Neural cell (in vitro differentiated cells): Measurements from ENCODE around the gene STK32B. TPM values are rescaled to one million over a fixed set of nuclear protein-coding genes. Genes with fewer than 3 reads are reported as not detected.

Experiments
- H2AFZ ChIP-seq: fragments of 200-600, 300-800 bp; sonication (generic), shearing (Covaris generic); 2 replicates; pipeline ENCODE4 v1.6.0; 2014; ENCODE audit warnings: low read depth, mild to moderate bottlenecking, antibody characterized with exemption, low read length, moderate library complexity
- H3F3A ChIP-seq: fragments of 200-600 bp; shearing (Covaris generic); 2 replicates; pipeline ENCODE4 v1.6.1; 2016; ENCODE audit warnings: mild to moderate bottlenecking, moderate library complexity, mixed read lengths, antibody characterized with exemption, low read length; ENCODE audit not compliant: insufficient read depth, poor library complexity, severe bottlenecking
- H3K27ac ChIP-seq: fragments of 200-600, 300-800 bp; sonication (generic), shearing (Covaris generic); 2 replicates; pipeline ENCODE4 v1.5.1; 2014; ENCODE audit warnings: mild to moderate bottlenecking, low read length, moderate library complexity
- H3K27me3 ChIP-seq: fragments of 300-800, 200-600 bp; sonication (generic), shearing (Covaris generic); 2 replicates; pipeline ENCODE4 v1.6.0; 2014; ENCODE audit warnings: mild to moderate bottlenecking, low read depth, low read length, moderate library complexity; ENCODE audit not compliant: insufficient read depth
- H3K36me3 ChIP-seq: fragments of 300-800, 200-600 bp; sonication (generic), shearing (Covaris generic); 2 replicates; pipeline ENCODE4 v1.5.1; 2014; ENCODE audit warnings: mild to moderate bottlenecking, antibody characterized with exemption, low read length, moderate library complexity; ENCODE audit not compliant: insufficient read depth
- H3K4me2 ChIP-seq: fragments of 300-800, 200-600 bp; sonication (generic), shearing (Covaris generic); 2 replicates; pipeline ENCODE4 v1.6.0; 2014; ENCODE audit warnings: mild to moderate bottlenecking, low read length
- H3K4me3 ChIP-seq: fragments of 300-800, 200-600 bp; sonication (generic), shearing (Covaris generic); 2 replicates; pipeline ENCODE4 v1.5.1; 2014; ENCODE audit warnings: mild to moderate bottlenecking, low read length, moderate library complexity
- H3K79me2 ChIP-seq: fragments of 200-600 bp; shearing (Covaris generic); replicated peaks from 2 replicates; pipeline ENCODE4 v1.6.0; 2014; ENCODE audit warnings: mild to moderate bottlenecking, low read length, moderate library complexity; ENCODE audit not compliant: insufficient read depth
- H3K9ac ChIP-seq: fragments of 300-800, 200-600 bp; sonication (generic), shearing (Covaris generic); 2 replicates; pipeline ENCODE4 v1.6.1; 2016; ENCODE audit warnings: mild to moderate bottlenecking, low read length, mixed read lengths
- H3K9me2 ChIP-seq: fragments of 200-600 bp; shearing (Covaris generic); 2 replicates; pipeline ENCODE4 v1.6.1; 2016; ENCODE audit warnings: mild to moderate bottlenecking, low read length, mixed read lengths; ENCODE audit not compliant: insufficient read depth
- H3K9me3 ChIP-seq: fragments of 200-600, 300-800 bp; sonication (generic), shearing (Covaris generic); 2 replicates; pipeline ENCODE4 v1.6.1; 2016; ENCODE audit warnings: mild to moderate bottlenecking, mixed run types, low read length, moderate library complexity, mixed read lengths
- H4K20me1 ChIP-seq: fragments of 200-600 bp; shearing (Covaris generic); 2 replicates; pipeline ENCODE4 v1.6.1; 2016; ENCODE audit warnings: mild to moderate bottlenecking, mixed run types; ENCODE audit not compliant: insufficient read depth
- EP300 ChIP-seq: fragments of 450-650 bp; conservative IDR thresholded peaks from 2 replicates; pipeline ENCODE4 v1.6.1; 2014; ENCODE audit warnings: antibody characterized with exemption, mild to moderate bottlenecking, moderate library complexity; ENCODE audit not compliant: poor library complexity, severe bottlenecking
- EZH2 ChIP-seq: fragments of 200-600, 300-800 bp; shearing (Covaris generic), sonication (generic); IDR thresholded peaks from 2 replicates; pipeline ENCODE4 v1.6.1; 2014; ENCODE audit warnings: antibody characterized with exemption, low read length, borderline replicate concordance, mild to moderate bottlenecking; ENCODE audit not compliant: insufficient read depth, poor library complexity, severe bottlenecking
- MXI1 ChIP-seq: fragments of 450-650 bp; conservative IDR thresholded peaks from 2 replicates; pipeline ENCODE4 v1.6.1; 2014; ENCODE audit warnings: antibody characterized with exemption, mild to moderate bottlenecking; ENCODE audit not compliant: poor library complexity, severe bottlenecking
- POLR2AphosphoS5 ChIP-seq: IDR thresholded peaks from 2 replicates; pipeline ENCODE4 v1.6.1; 2012
- RAD21 ChIP-seq: fragments of 450-650 bp; conservative IDR thresholded peaks from 2 replicates; pipeline ENCODE4 v1.6.1; 2014; ENCODE audit warnings: antibody characterized with exemption, mild to moderate bottlenecking, moderate library complexity
- SMC3 ChIP-seq: fragments of 450-650 bp; conservative IDR thresholded peaks from 2 replicates; pipeline ENCODE4 v1.6.1; 2014; ENCODE audit warnings: antibody characterized with exemption, mild to moderate bottlenecking, moderate library complexity; ENCODE audit not compliant: poor library complexity
- TAF1 ChIP-seq: IDR thresholded peaks from 2 replicates; pipeline ENCODE4 v1.6.1; 2012; ENCODE audit warnings: low read depth
- polyA plus RNA-seq: library from polyadenylated mRNA; depleted of rRNA; stranded (reverse); fragments of >200 nt; gene quantifications from 2 replicates; pipeline ENCODE4 v1.2.3, GENCODE V29; 2014
- TF ChIP-seq, protein P1 (sequence below): fragments of 450-650 bp; IDR thresholded peaks from 2 replicates; pipeline ENCODE4 v1.5.1; 2014; ENCODE audit warnings: antibody characterized with exemption, mild to moderate bottlenecking, moderate library complexity; ENCODE audit not compliant: poor library complexity, severe bottlenecking
- TF ChIP-seq, protein P2 (sequence below): IDR thresholded peaks from 2 replicates; pipeline ENCODE4 v1.6.1; 2012; ENCODE audit warnings: borderline replicate concordance

Gene STK32B
- polyA plus RNA-seq, 1 donor from 2014 or later = 42.8 TPM

DNA sequence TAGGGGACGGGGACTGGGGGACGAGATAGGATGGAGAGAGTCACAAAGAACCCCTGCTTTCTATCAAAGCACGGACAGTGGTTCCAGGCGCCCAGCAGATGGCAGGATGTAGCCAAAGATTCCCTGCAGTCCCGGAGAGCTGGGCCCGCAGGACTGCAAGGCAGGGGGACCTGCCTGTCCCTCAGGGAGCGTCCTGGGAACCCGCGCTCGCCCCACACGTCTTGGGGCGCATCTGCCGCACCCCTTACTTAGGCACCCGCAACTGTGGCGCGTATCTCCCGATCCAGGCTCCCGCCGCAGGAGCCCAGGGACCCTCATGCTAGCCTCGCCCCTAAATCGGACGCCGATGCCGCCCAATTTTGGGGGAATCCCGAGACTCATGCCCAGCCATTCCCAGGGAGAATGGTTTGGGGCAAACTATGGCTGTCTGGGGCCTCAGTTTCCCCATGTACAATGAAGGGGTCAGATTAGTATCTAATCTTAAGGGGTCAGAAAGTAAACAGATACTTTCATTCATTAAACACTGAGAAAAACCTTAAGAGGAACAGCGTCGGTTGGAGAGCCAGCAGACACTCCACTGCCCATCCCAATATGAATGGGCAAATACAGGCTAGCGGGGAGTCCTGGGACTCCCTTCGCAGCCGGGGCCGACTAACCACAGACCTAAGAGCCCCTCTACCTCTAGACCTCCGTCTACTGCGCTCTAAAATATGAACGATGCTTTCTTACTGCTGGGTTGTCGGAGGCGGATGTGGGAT lies 581 bp upstream of the STK32B start:
- TF ChIP-seq, protein P1, sequence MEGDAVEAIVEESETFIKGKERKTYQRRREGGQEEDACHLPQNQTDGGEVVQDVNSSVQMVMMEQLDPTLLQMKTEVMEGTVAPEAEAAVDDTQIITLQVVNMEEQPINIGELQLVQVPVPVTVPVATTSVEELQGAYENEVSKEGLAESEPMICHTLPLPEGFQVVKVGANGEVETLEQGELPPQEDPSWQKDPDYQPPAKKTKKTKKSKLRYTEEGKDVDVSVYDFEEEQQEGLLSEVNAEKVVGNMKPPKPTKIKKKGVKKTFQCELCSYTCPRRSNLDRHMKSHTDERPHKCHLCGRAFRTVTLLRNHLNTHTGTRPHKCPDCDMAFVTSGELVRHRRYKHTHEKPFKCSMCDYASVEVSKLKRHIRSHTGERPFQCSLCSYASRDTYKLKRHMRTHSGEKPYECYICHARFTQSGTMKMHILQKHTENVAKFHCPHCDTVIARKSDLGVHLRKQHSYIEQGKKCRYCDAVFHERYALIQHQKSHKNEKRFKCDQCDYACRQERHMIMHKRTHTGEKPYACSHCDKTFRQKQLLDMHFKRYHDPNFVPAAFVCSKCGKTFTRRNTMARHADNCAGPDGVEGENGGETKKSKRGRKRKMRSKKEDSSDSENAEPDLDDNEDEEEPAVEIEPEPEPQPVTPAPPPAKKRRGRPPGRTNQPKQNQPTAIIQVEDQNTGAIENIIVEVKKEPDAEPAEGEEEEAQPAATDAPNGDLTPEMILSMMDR = peak; percentile 93
- TF ChIP-seq TAF1 (peak; percentile 29), EP300 (no peak), SMC3 (peak; percentile 97), POLR2AphosphoS5 (peak; percentile 22), MXI1 (no peak), RAD21 (peak; percentile 96), EZH2 (no peak)
- TF ChIP-seq, protein P2, sequence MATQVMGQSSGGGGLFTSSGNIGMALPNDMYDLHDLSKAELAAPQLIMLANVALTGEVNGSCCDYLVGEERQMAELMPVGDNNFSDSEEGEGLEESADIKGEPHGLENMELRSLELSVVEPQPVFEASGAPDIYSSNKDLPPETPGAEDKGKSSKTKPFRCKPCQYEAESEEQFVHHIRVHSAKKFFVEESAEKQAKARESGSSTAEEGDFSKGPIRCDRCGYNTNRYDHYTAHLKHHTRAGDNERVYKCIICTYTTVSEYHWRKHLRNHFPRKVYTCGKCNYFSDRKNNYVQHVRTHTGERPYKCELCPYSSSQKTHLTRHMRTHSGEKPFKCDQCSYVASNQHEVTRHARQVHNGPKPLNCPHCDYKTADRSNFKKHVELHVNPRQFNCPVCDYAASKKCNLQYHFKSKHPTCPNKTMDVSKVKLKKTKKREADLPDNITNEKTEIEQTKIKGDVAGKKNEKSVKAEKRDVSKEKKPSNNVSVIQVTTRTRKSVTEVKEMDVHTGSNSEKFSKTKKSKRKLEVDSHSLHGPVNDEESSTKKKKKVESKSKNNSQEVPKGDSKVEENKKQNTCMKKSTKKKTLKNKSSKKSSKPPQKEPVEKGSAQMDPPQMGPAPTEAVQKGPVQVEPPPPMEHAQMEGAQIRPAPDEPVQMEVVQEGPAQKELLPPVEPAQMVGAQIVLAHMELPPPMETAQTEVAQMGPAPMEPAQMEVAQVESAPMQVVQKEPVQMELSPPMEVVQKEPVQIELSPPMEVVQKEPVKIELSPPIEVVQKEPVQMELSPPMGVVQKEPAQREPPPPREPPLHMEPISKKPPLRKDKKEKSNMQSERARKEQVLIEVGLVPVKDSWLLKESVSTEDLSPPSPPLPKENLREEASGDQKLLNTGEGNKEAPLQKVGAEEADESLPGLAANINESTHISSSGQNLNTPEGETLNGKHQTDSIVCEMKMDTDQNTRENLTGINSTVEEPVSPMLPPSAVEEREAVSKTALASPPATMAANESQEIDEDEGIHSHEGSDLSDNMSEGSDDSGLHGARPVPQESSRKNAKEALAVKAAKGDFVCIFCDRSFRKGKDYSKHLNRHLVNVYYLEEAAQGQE = no peak
- Histone ChIP-seq H3K79me2 (no peaks in the 10 kb centered on the region), H3K36me3 (no peaks in the 10 kb centered on the region), H3F3A (no peaks in the 10 kb centered on the region), H3K27me3 (no peaks in the 10 kb centered on the region), H3K4me3 (peak overlapping the region; percentile 93), H3K9me3 (no peaks in the 10 kb centered on the region), H3K4me2 (peak overlapping the region; percentile 86), H3K9me2 (no peaks in the 10 kb centered on the region), H3K9ac (peak overlapping the region; percentile 92), H4K20me1 (no peaks in the 10 kb centered on the region), H2AFZ (peak overlapping the region; percentile 80), H3K27ac (peak overlapping the region; percentile 84)

DNA sequence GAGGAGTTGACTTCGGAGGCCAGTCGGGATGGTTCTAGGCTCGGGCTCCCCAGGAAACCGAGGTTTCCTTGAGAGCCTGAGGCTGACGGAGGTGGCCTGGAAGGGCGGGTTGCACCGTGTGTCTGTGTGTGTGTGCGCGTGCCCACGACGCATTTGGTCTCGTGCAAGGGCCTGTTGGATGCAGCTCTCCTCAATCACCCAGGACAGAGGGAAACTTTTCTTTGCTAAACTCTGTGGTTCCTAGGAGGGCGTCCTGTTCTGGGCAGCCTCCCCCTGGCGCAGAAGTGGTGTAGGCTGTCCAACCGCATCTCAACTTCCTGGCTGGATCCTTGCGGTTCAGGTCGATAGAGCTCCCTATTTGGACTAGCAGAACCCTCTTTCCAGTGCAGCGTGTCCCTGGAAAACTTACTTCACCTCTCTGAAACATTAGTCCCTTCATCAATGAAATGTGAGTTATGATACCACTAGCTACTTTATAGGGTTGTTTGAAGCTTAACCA lies 973 bp downstream of the STK32B start:
- Histone ChIP-seq H3K4me3 (peak overlapping the region; percentile 93), H3K27me3 (no peaks in the 10 kb centered on the region), H2AFZ (peak overlapping the region; percentile 80), H3K9ac (peak overlapping the region; percentile 92), H3K36me3 (no peaks in the 10 kb centered on the region), H3K9me2 (no peaks in the 10 kb centered on the region), H3K27ac (peak overlapping the region; percentile 84), H4K20me1 (no peaks in the 10 kb centered on the region), H3K9me3 (no peaks in the 10 kb centered on the region), H3K79me2 (no peaks in the 10 kb centered on the region), H3K4me2 (peak overlapping the region; percentile 82), H3F3A (no peaks in the 10 kb centered on the region)
- TF ChIP-seq, protein P1 = no peak
- TF ChIP-seq EP300 (no peak), POLR2AphosphoS5 (no peak), EZH2 (no peak), RAD21 (no peak), MXI1 (no peak), SMC3 (no peak), TAF1 (no peak)
- TF ChIP-seq, protein P2 = no peak
